Measurements from ENCODE around the gene SLC35E4.

SLC35E4 gene

DNA sequence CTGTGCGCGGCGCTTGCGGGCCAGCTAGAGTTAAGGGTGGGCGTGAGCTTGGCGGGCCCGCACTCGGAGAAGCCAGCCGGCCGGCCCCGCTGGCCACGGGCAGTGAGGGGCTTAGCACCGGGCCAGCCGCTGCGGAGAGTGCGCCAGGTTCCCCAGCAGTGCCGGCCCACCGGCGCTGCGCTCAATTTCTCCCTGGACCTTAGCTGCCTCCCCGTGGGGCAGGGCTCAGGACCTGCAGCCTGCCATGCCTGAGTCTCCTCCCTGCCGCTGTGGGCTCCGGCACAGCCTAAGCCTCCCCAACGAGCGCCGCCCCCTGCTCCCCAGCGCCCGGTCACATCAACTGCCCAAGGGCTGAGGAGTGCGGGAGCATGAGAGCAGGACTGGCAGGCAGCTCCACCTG is 38.7 kb upstream of the SLC35E4 start:
- DNase-seq (ENCODE audit: low read depth) = no peak
- no peak overlapping the region for H3K4me3 ChIP-seq (ENCODE audit: control insufficient read depth, low read depth, low read length)
- TF ChIP-seq, protein P1, sequence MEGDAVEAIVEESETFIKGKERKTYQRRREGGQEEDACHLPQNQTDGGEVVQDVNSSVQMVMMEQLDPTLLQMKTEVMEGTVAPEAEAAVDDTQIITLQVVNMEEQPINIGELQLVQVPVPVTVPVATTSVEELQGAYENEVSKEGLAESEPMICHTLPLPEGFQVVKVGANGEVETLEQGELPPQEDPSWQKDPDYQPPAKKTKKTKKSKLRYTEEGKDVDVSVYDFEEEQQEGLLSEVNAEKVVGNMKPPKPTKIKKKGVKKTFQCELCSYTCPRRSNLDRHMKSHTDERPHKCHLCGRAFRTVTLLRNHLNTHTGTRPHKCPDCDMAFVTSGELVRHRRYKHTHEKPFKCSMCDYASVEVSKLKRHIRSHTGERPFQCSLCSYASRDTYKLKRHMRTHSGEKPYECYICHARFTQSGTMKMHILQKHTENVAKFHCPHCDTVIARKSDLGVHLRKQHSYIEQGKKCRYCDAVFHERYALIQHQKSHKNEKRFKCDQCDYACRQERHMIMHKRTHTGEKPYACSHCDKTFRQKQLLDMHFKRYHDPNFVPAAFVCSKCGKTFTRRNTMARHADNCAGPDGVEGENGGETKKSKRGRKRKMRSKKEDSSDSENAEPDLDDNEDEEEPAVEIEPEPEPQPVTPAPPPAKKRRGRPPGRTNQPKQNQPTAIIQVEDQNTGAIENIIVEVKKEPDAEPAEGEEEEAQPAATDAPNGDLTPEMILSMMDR (conservative IDR thresholded peaks at IDR 0.05; ENCODE audit: control insufficient read depth, insufficient read depth, low read depth, low read length) = no peak

DNA sequence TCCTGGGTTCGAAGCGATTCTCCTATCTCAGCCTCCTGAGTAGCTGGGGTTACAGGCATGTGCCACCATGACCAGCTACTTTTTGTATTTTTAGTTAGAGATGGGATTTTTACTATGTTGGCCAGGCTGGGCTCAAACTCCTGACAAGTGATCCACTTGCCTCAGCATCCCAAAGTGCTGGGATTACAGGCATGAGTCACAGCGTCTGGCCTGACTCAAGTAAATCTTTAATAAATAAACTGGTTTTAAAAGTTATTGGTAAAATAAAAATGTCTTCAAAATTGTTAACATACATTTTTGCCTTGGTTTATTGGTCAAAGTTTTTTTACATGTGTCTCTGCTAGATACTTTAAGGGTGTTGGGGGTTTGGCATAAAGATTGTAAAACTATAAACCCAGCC is 36.6 kb upstream of the SLC35E4 start:
- DNase-seq (ENCODE audit: low read depth) = no peak
- TF ChIP-seq, protein P1 (conservative IDR thresholded peaks at IDR 0.05; ENCODE audit: control insufficient read depth, insufficient read depth, low read depth, low read length) = no peak
- no peak overlapping the region for H3K4me3 ChIP-seq (ENCODE audit: control insufficient read depth, low read depth, low read length)

DNA sequence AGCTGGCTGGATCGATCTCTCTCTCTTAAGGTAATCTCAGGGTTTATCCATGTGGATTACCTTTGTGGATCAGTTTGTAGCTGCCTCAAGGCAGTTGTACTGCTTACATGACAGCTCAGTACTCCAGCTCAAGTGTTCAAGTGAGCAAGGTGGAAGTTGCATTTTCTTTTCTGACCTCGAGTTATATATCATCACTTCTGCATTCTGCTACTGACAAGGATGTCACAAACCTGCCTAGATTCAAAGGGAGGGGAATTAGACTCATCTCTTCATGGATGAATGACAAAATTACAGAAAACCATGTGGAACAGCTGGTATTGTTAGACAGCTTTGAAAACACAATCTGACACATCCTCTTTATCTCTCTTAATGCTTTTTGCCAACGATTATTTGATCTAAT is 34.7 kb upstream of the SLC35E4 start:
- DNase-seq (ENCODE audit: low read depth) = no peak
- no peak overlapping the region for H3K4me3 ChIP-seq (ENCODE audit: control insufficient read depth, low read depth, low read length)
- TF ChIP-seq, protein P1 (conservative IDR thresholded peaks at IDR 0.05; ENCODE audit: control insufficient read depth, insufficient read depth, low read depth, low read length) = no peak

DNA sequence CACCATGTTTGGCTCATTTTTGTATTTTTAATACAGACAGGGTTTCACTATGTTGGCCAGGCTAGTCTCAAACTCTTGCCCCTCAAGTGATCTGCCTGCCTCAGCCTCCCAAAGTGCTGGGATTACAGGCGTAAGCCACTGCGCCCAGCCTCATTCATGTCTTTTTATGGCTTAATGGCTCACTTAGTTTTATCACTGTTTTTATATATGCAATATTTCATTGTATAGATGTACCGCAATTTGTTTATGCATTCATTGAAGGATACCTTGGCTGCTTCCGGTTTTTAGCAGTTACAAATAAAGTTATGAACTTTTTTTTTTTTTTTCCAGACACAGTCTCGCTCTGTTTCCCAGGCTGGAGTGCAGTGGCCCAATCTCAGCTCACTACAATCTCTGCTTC is 34.1 kb upstream of the SLC35E4 start:
- no peak for DNase-seq (ENCODE audit: low read depth)
- no peak overlapping the region for H3K4me3 ChIP-seq (ENCODE audit: control insufficient read depth, low read depth, low read length)
- TF ChIP-seq, protein P1 (conservative IDR thresholded peaks at IDR 0.05; ENCODE audit: control insufficient read depth, insufficient read depth, low read depth, low read length) = no peak

DNA sequence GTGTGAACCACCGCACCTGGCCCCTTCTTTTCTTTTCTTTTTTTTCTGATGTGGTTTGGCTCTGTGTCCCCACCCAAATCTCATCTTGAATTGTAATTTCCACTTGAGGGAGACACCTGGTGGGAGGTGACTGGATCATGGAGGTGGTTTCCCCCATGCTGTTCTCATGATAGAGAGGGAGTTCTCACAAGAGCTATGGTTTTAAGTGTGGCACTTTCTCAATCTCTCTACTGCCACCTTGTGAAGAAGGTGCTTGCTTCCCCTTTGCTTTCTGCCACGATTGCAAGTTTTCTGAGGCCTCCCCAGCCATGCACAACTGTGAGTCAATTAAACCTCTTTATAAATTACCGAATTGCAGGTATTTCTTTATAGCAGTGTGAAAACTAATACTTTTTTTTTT is 33.5 kb upstream of the SLC35E4 start:
- peak; percentile 31 for DNase-seq (ENCODE audit: low read depth)
- no peak overlapping the region for H3K4me3 ChIP-seq (ENCODE audit: control insufficient read depth, low read depth, low read length)
- TF ChIP-seq, protein P1 (conservative IDR thresholded peaks at IDR 0.05; ENCODE audit: control insufficient read depth, insufficient read depth, low read depth, low read length) = peak; percentile 27

DNA sequence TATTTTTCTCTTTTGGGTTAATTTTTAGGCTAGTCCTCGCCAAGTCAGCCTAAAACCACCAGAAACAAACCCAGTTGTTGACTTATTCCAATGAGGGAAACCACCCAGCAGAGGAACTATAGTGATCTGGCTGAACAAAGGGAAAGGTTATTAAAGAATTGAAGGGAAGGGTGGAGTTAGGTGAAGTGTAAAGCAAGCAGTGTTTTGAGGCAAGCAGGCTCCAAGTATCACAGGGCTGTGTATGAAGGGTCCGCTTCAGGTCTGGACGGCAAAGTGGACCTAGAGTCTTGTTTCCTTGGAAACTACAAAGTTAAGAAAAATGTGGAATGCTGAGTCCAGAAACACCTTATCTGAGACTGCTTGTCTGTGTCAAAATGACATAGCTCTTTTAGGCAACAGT is 31.8 kb upstream of the SLC35E4 start:
- H3K4me3 ChIP-seq (ENCODE audit: control insufficient read depth, low read depth, low read length) = no peak overlapping the region
- no peak for DNase-seq (ENCODE audit: low read depth)
- TF ChIP-seq, protein P1 (conservative IDR thresholded peaks at IDR 0.05; ENCODE audit: control insufficient read depth, insufficient read depth, low read depth, low read length) = no peak

DNA sequence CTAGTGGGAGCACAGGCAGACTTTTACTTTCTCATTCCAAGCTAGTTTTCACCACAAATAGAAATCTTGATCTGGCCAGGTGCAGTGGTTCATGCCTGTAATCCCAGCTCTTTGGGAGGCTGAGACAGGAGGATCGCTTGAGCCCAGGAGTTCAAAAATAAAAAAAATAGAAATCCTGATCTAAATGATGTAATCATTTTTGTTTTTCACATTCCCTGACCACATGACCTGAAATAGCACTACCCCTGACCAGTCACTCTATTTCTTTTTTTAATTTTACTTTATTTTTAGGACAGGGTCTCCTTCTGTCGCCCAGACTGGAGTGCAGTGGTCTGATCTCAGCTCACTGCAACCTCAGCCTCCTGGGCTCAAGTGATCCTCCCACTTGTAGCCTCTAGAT is 30.9 kb upstream of the SLC35E4 start:
- H3K4me3 ChIP-seq (ENCODE audit: control insufficient read depth, low read depth, low read length) = no peak overlapping the region
- DNase-seq (ENCODE audit: low read depth) = no peak
- TF ChIP-seq, protein P1 (conservative IDR thresholded peaks at IDR 0.05; ENCODE audit: control insufficient read depth, insufficient read depth, low read depth, low read length) = no peak

Data from fibroblast of mammary gland (primary cell).